Parathyroid adenoma (tissue), 2 donors: ENCODE results near the gene ANKHD1.

Experiments
- H2AFZ ChIP-seq: fragments of 300-600 bp; sonication (generic); one replicate; pipeline ENCODE4 v1.7.0; 2017; ENCODE audit warnings: antibody characterized with exemption, mild to moderate bottlenecking
- H3K27ac ChIP-seq: fragments of 300-600 bp; sonication (generic); one replicate; pipeline ENCODE4 v1.7.0; 2017
- H3K27me3 ChIP-seq: fragments of 300-600 bp; sonication (generic); one replicate; pipeline ENCODE4 v1.7.0; 2017; ENCODE audit warnings: low read length; ENCODE audit not compliant: control insufficient read depth, insufficient read depth
- H3K36me3 ChIP-seq: fragments of 300-600 bp; sonication (generic); one replicate; pipeline ENCODE4 v1.7.0; 2017; ENCODE audit warnings: low read length; ENCODE audit not compliant: control insufficient read depth, insufficient read depth
- H3K4me1 ChIP-seq: fragments of 300-600 bp; sonication (generic); one replicate; pipeline ENCODE4 v1.7.0; 2017; ENCODE audit warnings: control low read depth
- H3K4me2 ChIP-seq: fragments of 300-600 bp; sonication (generic); one replicate; pipeline ENCODE4 v1.7.0; 2017; ENCODE audit warnings: low read length
- H3K4me3 ChIP-seq: fragments of 300-600 bp; sonication (generic); one replicate; pipeline ENCODE4 v1.7.0; 2017; ENCODE audit warnings: low read depth, low read length
- H3K79me2 ChIP-seq: fragments of 300-600 bp; sonication (generic); one replicate; pipeline ENCODE4 v1.7.0; 2017; ENCODE audit warnings: control low read depth
- H3K9ac ChIP-seq: fragments of 300-600 bp; sonication (generic); one replicate; pipeline ENCODE4 v1.7.0; 2017; ENCODE audit warnings: mild to moderate bottlenecking
- H3K9me3 ChIP-seq: fragments of 300-600 bp; sonication (generic); one replicate; pipeline ENCODE4 v1.7.0; 2017; ENCODE audit warnings: low read length; ENCODE audit not compliant: control insufficient read depth
- CTCF ChIP-seq: fragments of 300-600 bp; sonication (generic); IDR thresholded peaks from one replicate; pipeline ENCODE4 v1.7.0; 2017; ENCODE audit warnings: antibody characterized with exemption, mild to moderate bottlenecking
- donor health status: primary hyperparathyroidism.

ANKHD1 gene

GRCh38 chr5:140398379-140398811 is 3.2 kb upstream of the ANKHD1 start:
- Histone ChIP-seq H3K27ac (no peak overlapping the region), H3K9me3 (no peaks in the 10 kb centered on the region), H2AFZ (no peak overlapping the region), H3K79me2 (peaks cover 12% of the 10 kb centered on the region), H3K27me3 (no peaks in the 10 kb centered on the region), H3K36me3 (no peaks in the 10 kb centered on the region), H3K4me1 (no peaks in the 10 kb centered on the region), H3K4me2 (no peak overlapping the region), H3K9ac (no peak overlapping the region), H3K4me3 (no peak overlapping the region)
- no peak for TF ChIP-seq CTCF

DNA sequence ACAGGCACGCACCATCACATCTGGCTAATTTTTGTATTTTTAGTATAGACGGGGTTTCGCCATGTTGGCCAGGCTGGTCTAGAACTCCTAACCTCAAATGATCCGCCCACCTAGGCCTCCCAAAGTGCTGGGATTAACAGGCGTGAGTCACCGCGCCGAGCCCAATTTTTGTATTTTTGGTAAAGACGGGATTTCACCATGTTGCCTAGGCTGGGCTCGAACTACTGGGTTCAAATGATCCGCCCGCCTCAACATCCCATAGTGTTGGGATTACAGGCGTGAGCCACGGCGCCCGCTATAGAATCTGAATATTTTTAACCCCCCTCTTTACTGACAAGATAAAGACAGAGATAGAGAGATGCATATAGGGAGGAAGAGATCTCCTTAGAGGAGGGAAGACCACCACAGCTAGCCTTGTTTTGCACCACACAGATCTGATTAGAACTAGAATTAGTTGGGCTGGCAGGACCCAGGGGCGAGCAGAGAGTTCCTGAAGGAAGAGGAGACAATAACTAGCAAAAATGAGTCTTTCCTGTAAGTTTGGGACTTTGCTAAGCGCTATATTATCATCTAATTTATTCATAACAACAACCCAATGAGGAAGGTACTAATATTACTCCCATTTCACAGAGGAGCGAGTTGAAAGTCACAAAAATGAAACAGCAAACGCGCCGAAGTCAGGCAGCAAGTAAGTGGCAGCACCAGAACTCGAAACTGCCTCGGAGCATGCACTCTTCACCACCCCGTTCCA is 1.5 kb upstream of the ANKHD1 start:
- Histone ChIP-seq H3K27me3 (no peaks in the 10 kb centered on the region), H3K9me3 (no peaks in the 10 kb centered on the region), H3K27ac (peak overlapping the region; percentile 84), H3K79me2 (peaks cover 23% of the 10 kb centered on the region), H3K9ac (peak overlapping the region; percentile 2), H3K4me3 (peak overlapping the region; percentile 89), H3K4me2 (peak overlapping the region; percentile 90), H2AFZ (peak overlapping the region; percentile 84), H3K36me3 (no peaks in the 10 kb centered on the region), H3K4me1 (no peaks in the 10 kb centered on the region)
- no peak for TF ChIP-seq CTCF

- TF ChIP-seq CTCF = no peak
- Histone ChIP-seq H2AFZ (peak overlapping the region; percentile 84), H3K4me1 (no peaks in the 10 kb centered on the region), H3K79me2 (peaks cover 29% of the 10 kb centered on the region), H3K4me3 (peak overlapping the region; percentile 89), H3K27me3 (no peaks in the 10 kb centered on the region), H3K9ac (peak overlapping the region; percentile 2), H3K9me3 (no peaks in the 10 kb centered on the region), H3K36me3 (no peaks in the 10 kb centered on the region), H3K27ac (peak overlapping the region; percentile 84), H3K4me2 (peak overlapping the region; percentile 90)
Observed at GRCh38 chr5:140400730-140401361, 787 bp upstream of the ANKHD1 start.

- H3K4me3 ChIP-seq = peak overlapping the region; percentile 89
- H3K9me3 ChIP-seq = no peaks in the 10 kb centered on the region
- TF ChIP-seq CTCF = no peak
- no peaks in the 10 kb centered on the region for H3K36me3 ChIP-seq
- peak overlapping the region; percentile 93 for H3K4me2 ChIP-seq
- H3K79me2 ChIP-seq = peaks cover 43% of the 10 kb centered on the region
- H3K27me3 ChIP-seq = no peaks in the 10 kb centered on the region
- H3K9ac ChIP-seq = peak overlapping the region; percentile 71
- peak overlapping the region; percentile 88 for H2AFZ ChIP-seq
- peak overlapping the region; percentile 87 for H3K27ac ChIP-seq
- no peaks in the 10 kb centered on the region for H3K4me1 ChIP-seq
Observed at GRCh38 chr5:140402258-140403074, 833 bp downstream of the ANKHD1 start.
